K562 (cell line): ENCODE data around the gene TMEM120B. TPM values are rescaled to one million over a fixed set of nuclear protein-coding genes. Genes with fewer than 3 reads are reported as not detected.
A peak's percentile ranks its signal among the peaks of the same experiment; 100 is the strongest.

Experiments used
- AFF4 ChIP-seq: sonication (generic); formaldehyde crosslinking; IDR thresholded peaks from 2 replicates; pipeline ENCODE4 v1.8.0; 2023; ENCODE audit warnings: mild to moderate bottlenecking, missing genetic modification reagents
- ATF4 ChIP-seq: fragments of 450-650 bp; formaldehyde crosslinking; IDR thresholded peaks from 2 replicates; pipeline ENCODE4 v1.4.0; 2022; ENCODE audit warnings: mild to moderate bottlenecking, moderate library complexity
- LARP7 ChIP-seq: fragments of 450-650 bp; IDR thresholded peaks from 2 replicates; pipeline ENCODE4 v1.6.1; 2016
- POLR2A ChIP-seq: fragments of 450-650 bp; conservative IDR thresholded peaks from 2 replicates; pipeline ENCODE4 v1.6.1; 2016
- UBTF ChIP-seq, 2 experiments: IDR thresholded peaks; 2 replicates each; pipeline ENCODE4 v1.6.1; 2012; ENCODE audit warnings: improper control_type of control experiment in 2 of 2, low read depth in 2 of 2, low read length in 2 of 2, borderline replicate concordance in 1 of 2
- YY1 ChIP-seq, 3 experiments: IDR thresholded peaks; 2 replicates each; pipeline ENCODE4 v1.6.1; 2011; ENCODE audit warnings: low read length in 2 of 3, mild to moderate bottlenecking in 2 of 3, moderate library complexity in 2 of 3, borderline replicate concordance in 1 of 3, control low read depth in 1 of 3, low read depth in 1 of 3; ENCODE audit not compliant: insufficient read depth in 3 of 3, insufficient replicate concordance in 2 of 3, control insufficient read depth in 1 of 3, insufficient read length in 1 of 3; ENCODE audit errors: extremely low read depth in 1 of 3
- polyA plus RNA-seq, 8 experiments: library from polyadenylated mRNA; depleted of rRNA in 4 of 8; stranded (reverse) in 5 of 8; unstranded in 3 of 8; fragments of >200 nt; fragmentation: Nextera tagmentation in 2 of 8; fragmentation: Illumina TruSeq in 1 of 8; extraction: Ambion mirVana in 2 of 8; extraction: Trizol in 1 of 8; gene quantifications; 2 replicates each; pipeline versions ENCODE4 v1.2.1 to v1.2.3, GENCODE V29; 2011 to 2014; ENCODE audit warnings: inconsistent platforms in 1 of 8, missing spikeins in 1 of 8
- total RNA-seq, 7 experiments: library from RNA; depleted of rRNA in 6 of 7; stranded (reverse); fragments of >200 nt in 6 of 7; fragmentation: Illumina TruSeq in 2 of 7; extraction: Trizol in 2 of 7; gene quantifications; 2 replicates each; pipeline versions ENCODE4 v1.2.1 to v1.2.3, GENCODE V29; 2011 to 2021; ENCODE audit warnings: low replicate concordance in 1 of 7
- TF ChIP-seq, protein P1 (sequence below), 2 experiments: fragments of 450-650 bp in 1 of 2; sonication (generic) in 1 of 2; formaldehyde crosslinking in 1 of 2; IDR thresholded peaks; 2 replicates each; pipeline versions ENCODE4 v1.7.1 to v1.9.0; 2016 to 2022; ENCODE audit warnings: inconsistent platforms in 1 of 2, mild to moderate bottlenecking in 1 of 2, missing genetic modification reagents in 1 of 2

The TMEM120B gene
- total and polyA plus RNA-seq, 9 of the 15 experiments (the other 6 are each of a cell fraction or from before 2014, with no cell fraction given) = 1.7 to 18.6 (median 7.4) TPM

DNA sequence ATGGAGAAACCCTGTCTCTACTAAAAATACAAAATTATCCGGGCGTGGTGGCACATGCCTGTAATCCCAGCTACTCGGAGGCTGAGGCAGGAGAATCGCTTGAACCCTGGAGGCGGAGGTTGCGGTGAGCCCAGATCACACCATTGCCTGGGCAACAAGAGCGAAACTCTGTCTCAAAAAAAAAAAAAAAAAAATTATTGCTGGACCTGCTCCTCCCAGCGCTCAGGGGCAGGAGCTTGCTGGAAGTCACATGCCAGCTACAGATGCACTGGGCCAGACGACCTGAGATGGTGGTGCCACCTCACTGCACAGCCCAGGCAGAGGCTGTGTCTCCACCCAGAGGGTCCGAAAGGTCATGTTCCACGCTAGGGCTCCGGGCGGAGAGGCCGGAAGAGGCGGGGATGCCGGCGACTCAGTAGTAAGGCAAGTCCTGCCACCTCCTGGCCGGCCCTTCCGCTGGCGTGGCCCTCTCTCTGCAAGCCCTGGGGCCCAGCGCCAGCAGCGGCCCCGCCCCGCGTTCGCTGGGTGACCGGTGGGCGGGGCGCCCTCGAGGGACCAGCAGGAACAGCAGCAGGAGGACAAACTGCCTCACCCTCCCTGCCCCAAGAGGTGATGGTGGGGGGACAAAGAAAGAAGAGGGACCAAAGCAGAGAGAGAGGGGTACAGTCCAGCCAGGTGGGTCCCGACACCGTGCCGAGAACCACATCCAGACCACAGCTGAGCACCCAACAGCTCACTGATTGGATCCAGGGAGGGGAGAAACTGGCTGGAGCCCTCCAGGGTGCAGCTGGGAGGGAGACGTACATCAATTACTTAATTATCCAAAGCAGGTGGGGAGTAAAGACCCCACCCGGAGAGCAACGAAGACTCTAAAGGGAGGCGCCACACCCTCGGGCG lies 84.6 kb downstream of the TMEM120B start (continued):
- TF ChIP-seq, protein P1, sequence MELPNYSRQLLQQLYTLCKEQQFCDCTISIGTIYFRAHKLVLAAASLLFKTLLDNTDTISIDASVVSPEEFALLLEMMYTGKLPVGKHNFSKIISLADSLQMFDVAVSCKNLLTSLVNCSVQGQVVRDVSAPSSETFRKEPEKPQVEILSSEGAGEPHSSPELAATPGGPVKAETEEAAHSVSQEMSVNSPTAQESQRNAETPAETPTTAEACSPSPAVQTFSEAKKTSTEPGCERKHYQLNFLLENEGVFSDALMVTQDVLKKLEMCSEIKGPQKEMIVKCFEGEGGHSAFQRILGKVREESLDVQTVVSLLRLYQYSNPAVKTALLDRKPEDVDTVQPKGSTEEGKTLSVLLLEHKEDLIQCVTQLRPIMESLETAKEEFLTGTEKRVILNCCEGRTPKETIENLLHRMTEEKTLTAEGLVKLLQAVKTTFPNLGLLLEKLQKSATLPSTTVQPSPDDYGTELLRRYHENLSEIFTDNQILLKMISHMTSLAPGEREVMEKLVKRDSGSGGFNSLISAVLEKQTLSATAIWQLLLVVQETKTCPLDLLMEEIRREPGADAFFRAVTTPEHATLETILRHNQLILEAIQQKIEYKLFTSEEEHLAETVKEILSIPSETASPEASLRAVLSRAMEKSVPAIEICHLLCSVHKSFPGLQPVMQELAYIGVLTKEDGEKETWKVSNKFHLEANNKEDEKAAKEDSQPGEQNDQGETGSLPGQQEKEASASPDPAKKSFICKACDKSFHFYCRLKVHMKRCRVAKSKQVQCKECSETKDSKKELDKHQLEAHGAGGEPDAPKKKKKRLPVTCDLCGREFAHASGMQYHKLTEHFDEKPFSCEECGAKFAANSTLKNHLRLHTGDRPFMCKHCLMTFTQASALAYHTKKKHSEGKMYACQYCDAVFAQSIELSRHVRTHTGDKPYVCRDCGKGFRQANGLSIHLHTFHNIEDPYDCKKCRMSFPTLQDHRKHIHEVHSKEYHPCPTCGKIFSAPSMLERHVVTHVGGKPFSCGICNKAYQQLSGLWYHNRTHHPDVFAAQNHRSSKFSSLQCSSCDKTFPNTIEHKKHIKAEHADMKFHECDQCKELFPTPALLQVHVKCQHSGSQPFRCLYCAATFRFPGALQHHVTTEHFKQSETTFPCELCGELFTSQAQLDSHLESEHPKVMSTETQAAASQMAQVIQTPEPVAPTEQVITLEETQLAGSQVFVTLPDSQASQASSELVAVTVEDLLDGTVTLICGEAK (IDR thresholded peaks at IDR 0.05) = peak; percentile 88
- TF ChIP-seq, protein P1 (CRISPR knock-in tag; IDR thresholded peaks at IDR 0.05) = no peak
- TF ChIP-seq LARP7 (0 out of 2 replicates have a peak, but pooled peaks have one; percentile 46), AFF4 (CRISPR knock-in tag) (peak; percentile 48; the same call in 1 of the 2 replicates), ATF4 (CRISPR knock-in tag) (peak; percentile 57; the same call in 1 of the 2 replicates), POLR2A (peak; percentile 78), UBTF (IDR thresholded peaks at IDR 0.05; ENCODE audit: borderline replicate concordance in 1 of 2, low read depth in 2 of 2, low read length in 2 of 2) (peak; percentile 41 to 52; a peak in 1 of 4 replicates), YY1 (IDR thresholded peaks at IDR 0.05; ENCODE audit: borderline replicate concordance in 1 of 3, control insufficient read depth in 1 of 3, extremely low read depth in 1 of 3, insufficient read depth in 3 of 3, insufficient read length in 1 of 3, insufficient replicate concordance in 2 of 3, low read depth in 1 of 3, low read length in 2 of 3) (peak in 1 of 3 experiments; percentile 47)
